ENCODE results near the gene CACNA1C.

DNA sequence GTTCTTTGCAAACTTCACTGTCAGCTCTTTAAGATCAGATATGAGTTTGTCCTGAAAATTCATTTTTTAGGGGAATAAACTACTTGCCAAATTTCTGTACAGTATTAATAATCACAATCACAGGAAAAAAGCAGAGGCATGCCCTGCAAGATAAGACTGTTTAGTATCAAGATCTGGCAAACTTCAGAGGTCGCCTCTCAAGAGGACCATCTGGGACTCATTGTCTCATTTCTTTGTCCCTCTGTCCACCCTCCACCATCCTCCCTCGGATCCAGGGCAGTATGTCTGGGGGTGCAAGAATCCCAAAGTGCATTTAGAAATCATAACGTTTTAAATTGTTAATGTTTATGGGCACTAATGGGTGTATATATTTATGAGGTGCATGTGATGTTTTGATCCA, 509.6 kb downstream of the CACNA1C start:
- TF ChIP-seq, protein P1, sequence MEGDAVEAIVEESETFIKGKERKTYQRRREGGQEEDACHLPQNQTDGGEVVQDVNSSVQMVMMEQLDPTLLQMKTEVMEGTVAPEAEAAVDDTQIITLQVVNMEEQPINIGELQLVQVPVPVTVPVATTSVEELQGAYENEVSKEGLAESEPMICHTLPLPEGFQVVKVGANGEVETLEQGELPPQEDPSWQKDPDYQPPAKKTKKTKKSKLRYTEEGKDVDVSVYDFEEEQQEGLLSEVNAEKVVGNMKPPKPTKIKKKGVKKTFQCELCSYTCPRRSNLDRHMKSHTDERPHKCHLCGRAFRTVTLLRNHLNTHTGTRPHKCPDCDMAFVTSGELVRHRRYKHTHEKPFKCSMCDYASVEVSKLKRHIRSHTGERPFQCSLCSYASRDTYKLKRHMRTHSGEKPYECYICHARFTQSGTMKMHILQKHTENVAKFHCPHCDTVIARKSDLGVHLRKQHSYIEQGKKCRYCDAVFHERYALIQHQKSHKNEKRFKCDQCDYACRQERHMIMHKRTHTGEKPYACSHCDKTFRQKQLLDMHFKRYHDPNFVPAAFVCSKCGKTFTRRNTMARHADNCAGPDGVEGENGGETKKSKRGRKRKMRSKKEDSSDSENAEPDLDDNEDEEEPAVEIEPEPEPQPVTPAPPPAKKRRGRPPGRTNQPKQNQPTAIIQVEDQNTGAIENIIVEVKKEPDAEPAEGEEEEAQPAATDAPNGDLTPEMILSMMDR (IDR thresholded peaks at IDR 0.05), result no peak
- TF ChIP-seq POLR2AphosphoS5 (IDR thresholded peaks at IDR 0.05), result no peak
- no peak for TF ChIP-seq POLR2A (IDR thresholded peaks at IDR 0.05)
- no peak for TF ChIP-seq EP300 (IDR thresholded peaks at IDR 0.05)

All from upper lobe of left lung (tissue), 4 donors.